Natural killer cell treated with Interleukin-12 subunit alpha and Interleukin-12 subunit beta and Interleukin-15 and Interleukin-18, amount 100 ng/mL, for 72 hours (primary cell): Measurements from ENCODE around the gene FCSK. TPM values are rescaled to one million over a fixed set of nuclear protein-coding genes. Genes with fewer than 3 reads are reported as not detected.

Experiments used
- ATAC-seq, 2 donors: fragments of 150-1000 bp; cut with Tn5 transposase in 1 of 2; sonication (Bioruptor Pico), chemical (Tn5 transposase) in 1 of 2; 2 replicates each; pipeline ENCODE4 v1.10.0; 2021
- DNase-seq: peaks from one replicate; pipeline ENCODE4 v3.0.0; 2022; ENCODE audit warnings: low spot score
- H3K27ac Mint-ChIP-seq, 2 donors: 1 replicate in 1 of 2; 2 replicates in 1 of 2; pipeline ENCODE4 v1.8.0; 2022; ENCODE audit warnings: mixed read lengths in 2 of 2, mild to moderate bottlenecking in 1 of 2, moderate library complexity in 1 of 2
- H3K27me3 Mint-ChIP-seq, 2 donors: 1 replicate in 1 of 2; 2 replicates in 1 of 2; pipeline ENCODE4 v1.8.0; 2022; ENCODE audit warnings: mixed read lengths in 2 of 2
- H3K36me3 Mint-ChIP-seq: one replicate; pipeline ENCODE4 v1.8.0; 2022; ENCODE audit warnings: mixed read lengths
- H3K4me1 Mint-ChIP-seq, 2 donors: 1 replicate in 1 of 2; 2 replicates in 1 of 2; pipeline ENCODE4 v1.8.0; 2022; ENCODE audit warnings: low read depth in 2 of 2, mixed read lengths in 2 of 2, mild to moderate bottlenecking in 1 of 2
- H3K4me3 Mint-ChIP-seq: one replicate; pipeline ENCODE4 v1.8.0; 2022; ENCODE audit warnings: mixed read lengths
- H3K9me3 Mint-ChIP-seq: 2 replicates; pipeline ENCODE4 v1.8.0; 2022; ENCODE audit warnings: mixed read lengths
- total RNA-seq, 2 donors: library from RNA; stranded (reverse); gene quantifications; one replicate each; pipeline ENCODE4 v1.2.3, GENCODE V29; 2022

Gene FCSK
- total RNA-seq, 2 donors from 2014 or later: 19.4 to 35.2 TPM

- H3K36me3 Mint-ChIP-seq: no peaks in the 10 kb centered on the region
- ATAC-seq (no peak), DNase-seq (no peak)
- H3K4me3 Mint-ChIP-seq: peak overlapping the region; percentile 95
- no peaks in the 10 kb centered on the region for H3K27me3 Mint-ChIP-seq
- H3K9me3 Mint-ChIP-seq: no peaks in the 10 kb centered on the region
- peaks cover 11% of the 10 kb centered on the region in 2 donors for H3K4me1 Mint-ChIP-seq
- peak overlapping the region; percentile 81 to 94 for H3K27ac Mint-ChIP-seq
Observed at GRCh38 chr16:70453892-70454221, 538 bp upstream of the FCSK start.

GRCh38 chr16:70455910-70456309 is 1.5 kb downstream of the FCSK start:
- no peak for DNase-seq
- no peak for ATAC-seq
- H3K4me3 Mint-ChIP-seq: peak overlapping the region; percentile 2
- H3K27ac Mint-ChIP-seq: no peak overlapping the region
- H3K9me3 Mint-ChIP-seq: no peaks in the 10 kb centered on the region
- peaks cover 11% of the 10 kb centered on the region in 2 donors for H3K4me1 Mint-ChIP-seq
- no peaks in the 10 kb centered on the region for H3K27me3 Mint-ChIP-seq
- no peaks in the 10 kb centered on the region for H3K36me3 Mint-ChIP-seq

GRCh38 chr16:70457446-70458166 is 3.2 kb downstream of the FCSK start:
- H3K36me3 Mint-ChIP-seq: no peaks in the 10 kb centered on the region
- H3K4me1 Mint-ChIP-seq: peaks cover 11 to 13% of the 10 kb centered on the region in 2 donors
- ATAC-seq (no peak), DNase-seq (no peak)
- no peak overlapping the region for H3K4me3 Mint-ChIP-seq
- no peak overlapping the region for H3K27ac Mint-ChIP-seq
- H3K9me3 Mint-ChIP-seq: no peaks in the 10 kb centered on the region
- H3K27me3 Mint-ChIP-seq: no peaks in the 10 kb centered on the region

GRCh38 chr16:70460737-70461261 is 6.4 kb downstream of the FCSK start:
- DNase-seq: no peak
- no peak overlapping the region for H3K27ac Mint-ChIP-seq
- no peak overlapping the region for H3K4me3 Mint-ChIP-seq
- H3K4me1 Mint-ChIP-seq: peaks cover 0 to 3% of the 10 kb centered on the region in 2 donors
- H3K27me3 Mint-ChIP-seq: no peaks in the 10 kb centered on the region
- peak; percentile 31 to 71 for ATAC-seq
- H3K36me3 Mint-ChIP-seq: no peaks in the 10 kb centered on the region
- H3K9me3 Mint-ChIP-seq: no peaks in the 10 kb centered on the region

- DNase-seq (no peak), ATAC-seq (no peak)
- peaks cover 0 to 3% of the 10 kb centered on the region in 2 donors for H3K4me1 Mint-ChIP-seq
- H3K27me3 Mint-ChIP-seq: no peaks in the 10 kb centered on the region
- no peaks in the 10 kb centered on the region for H3K36me3 Mint-ChIP-seq
- no peak overlapping the region for H3K4me3 Mint-ChIP-seq
- no peak overlapping the region for H3K27ac Mint-ChIP-seq
- no peaks in the 10 kb centered on the region for H3K9me3 Mint-ChIP-seq
Observed at GRCh38 chr16:70463235-70463634, 8.8 kb downstream of the FCSK start.

- no peaks in the 10 kb centered on the region for H3K27me3 Mint-ChIP-seq
- peaks cover 0 to 6% of the 10 kb centered on the region in 2 donors for H3K4me1 Mint-ChIP-seq
- DNase-seq: no peak
- ATAC-seq: no peak
- H3K36me3 Mint-ChIP-seq: no peaks in the 10 kb centered on the region
- no peak overlapping the region for H3K4me3 Mint-ChIP-seq
- no peak overlapping the region for H3K27ac Mint-ChIP-seq
- no peaks in the 10 kb centered on the region for H3K9me3 Mint-ChIP-seq
Observed at GRCh38 chr16:70465999-70466804, 11.8 kb downstream of the FCSK start.

GRCh38 chr16:70466805-70467076 is 12.3 kb downstream of the FCSK start:
- Mint-ChIP-seq H3K27me3 (no peaks in the 10 kb centered on the region), H3K27ac (no peak overlapping the region), H3K9me3 (no peaks in the 10 kb centered on the region), H3K4me1 (peaks cover 0 to 4% of the 10 kb centered on the region in 2 donors), H3K4me3 (no peak overlapping the region), H3K36me3 (no peaks in the 10 kb centered on the region)
- ATAC-seq (no peak), DNase-seq (no peak)

GRCh38 chr16:70467113-70467512 is 12.7 kb downstream of the FCSK start:
- Mint-ChIP-seq H3K27ac (no peak overlapping the region), H3K9me3 (no peaks in the 10 kb centered on the region), H3K4me1 (peaks cover 0 to 3% of the 10 kb centered on the region in 2 donors), H3K4me3 (no peak overlapping the region), H3K36me3 (no peaks in the 10 kb centered on the region), H3K27me3 (no peaks in the 10 kb centered on the region)
- ATAC-seq (no peak), DNase-seq (no peak)

GRCh38 chr16:70467608-70468007 is 13.2 kb downstream of the FCSK start:
- no peaks in the 10 kb centered on the region for H3K9me3 Mint-ChIP-seq
- H3K4me1 Mint-ChIP-seq: peaks cover 0 to 3% of the 10 kb centered on the region in 2 donors
- H3K4me3 Mint-ChIP-seq: no peak overlapping the region
- no peaks in the 10 kb centered on the region for H3K36me3 Mint-ChIP-seq
- H3K27ac Mint-ChIP-seq: no peak overlapping the region
- DNase-seq (no peak), ATAC-seq (no peak)
- no peaks in the 10 kb centered on the region for H3K27me3 Mint-ChIP-seq

- DNase-seq (no peak), ATAC-seq (peak in 1 of 2 donors; percentile 11)
- H3K9me3 Mint-ChIP-seq: no peaks in the 10 kb centered on the region
- no peaks in the 10 kb centered on the region for H3K27me3 Mint-ChIP-seq
- peaks cover 0 to 3% of the 10 kb centered on the region in 2 donors for H3K4me1 Mint-ChIP-seq
- no peak overlapping the region for H3K27ac Mint-ChIP-seq
- H3K36me3 Mint-ChIP-seq: no peaks in the 10 kb centered on the region
- H3K4me3 Mint-ChIP-seq: no peak overlapping the region
Observed at GRCh38 chr16:70468776-70469525, 14.6 kb downstream of the FCSK start.

- H3K27me3 Mint-ChIP-seq: no peaks in the 10 kb centered on the region
- no peak for DNase-seq
- peaks cover 0 to 3% of the 10 kb centered on the region in 2 donors for H3K4me1 Mint-ChIP-seq
- peak overlapping the region in 1 of 2 donors; percentile 61 for H3K27ac Mint-ChIP-seq
- no peak for ATAC-seq
- H3K4me3 Mint-ChIP-seq: no peak overlapping the region
- H3K9me3 Mint-ChIP-seq: no peaks in the 10 kb centered on the region
- H3K36me3 Mint-ChIP-seq: no peaks in the 10 kb centered on the region
Observed at GRCh38 chr16:70470141-70470926, 15.9 kb downstream of the FCSK start.

GRCh38 chr16:70470927-70471341 is 16.5 kb downstream of the FCSK start:
- H3K27me3 Mint-ChIP-seq: no peaks in the 10 kb centered on the region
- H3K9me3 Mint-ChIP-seq: no peaks in the 10 kb centered on the region
- DNase-seq (no peak), ATAC-seq (peak in 1 of 2 donors; percentile 7)
- H3K4me1 Mint-ChIP-seq: peaks cover 0 to 3% of the 10 kb centered on the region in 2 donors
- H3K36me3 Mint-ChIP-seq: no peaks in the 10 kb centered on the region
- H3K27ac Mint-ChIP-seq: peak overlapping the region in 1 of 2 donors; percentile 61
- no peak overlapping the region for H3K4me3 Mint-ChIP-seq

GRCh38 chr16:70472786-70473433 is 18.5 kb downstream of the FCSK start:
- H3K27ac Mint-ChIP-seq: no peak overlapping the region
- H3K27me3 Mint-ChIP-seq: no peaks in the 10 kb centered on the region
- no peak overlapping the region for H3K4me3 Mint-ChIP-seq
- H3K9me3 Mint-ChIP-seq: no peaks in the 10 kb centered on the region
- H3K4me1 Mint-ChIP-seq: peaks cover 3 to 9% of the 10 kb centered on the region in 2 donors
- no peaks in the 10 kb centered on the region for H3K36me3 Mint-ChIP-seq
- ATAC-seq (no peak), DNase-seq (no peak)
